Activated CD4-positive, alpha-beta memory T cell treated with anti-CD3 and anti-CD28 coated beads, Interleukin-2, amount 10 ng/mL, durations not matched to agents 7 days and 5 days (primary cell): ENCODE measurements around the gene EGFL8. TPM values are rescaled to one million over a fixed set of nuclear protein-coding genes. Genes with fewer than 3 reads are reported as not detected.

Experiments
- CTCF ChIA-PET: fragments of 350-600 bp; sonication (Branson Sonifier 250); formaldehyde crosslinking; loops from one replicate; lab custom pipeline; 2021; ENCODE audit warnings: antibody characterized with exemption, inconsistent platforms; lab: Charles Lee
- POLR2A ChIA-PET: fragments of 350-600 bp; sonication (Branson Sonifier 250); formaldehyde crosslinking; loops from one replicate; lab custom pipeline; 2021; ENCODE audit warnings: antibody characterized with exemption; lab: Charles Lee
- DNase-seq: peaks from one replicate; pipeline ENCODE4 v3.0.0-alpha.2; 2020
- H3K27ac Mint-ChIP-seq: one replicate; pipeline ENCODE4 v1.8.0; 2021; ENCODE audit warnings: mild to moderate bottlenecking, mixed read lengths
- H3K27me3 Mint-ChIP-seq: one replicate; pipeline ENCODE4 v1.8.0; 2021; ENCODE audit warnings: mixed read lengths
- H3K36me3 Mint-ChIP-seq: one replicate; pipeline ENCODE4 v1.8.0; 2021; ENCODE audit warnings: low read depth, mixed read lengths
- H3K4me1 Mint-ChIP-seq: one replicate; pipeline ENCODE4 v1.8.0; 2021; ENCODE audit warnings: mixed read lengths
- H3K4me3 Mint-ChIP-seq: one replicate; pipeline ENCODE4 v1.8.0; 2021; ENCODE audit warnings: mild to moderate bottlenecking, mixed read lengths
- H3K9me3 Mint-ChIP-seq: one replicate; pipeline ENCODE4 v1.8.0; 2021; ENCODE audit warnings: mixed read lengths
- total RNA-seq, 2 experiments: library from RNA; stranded (reverse); gene quantifications; one replicate each; pipeline ENCODE4 v1.2.3, GENCODE V29; 2021

Gene EGFL8
- total RNA-seq, 2 experiments from 2014 or later: 5.1 to 5.2 TPM

DNA sequence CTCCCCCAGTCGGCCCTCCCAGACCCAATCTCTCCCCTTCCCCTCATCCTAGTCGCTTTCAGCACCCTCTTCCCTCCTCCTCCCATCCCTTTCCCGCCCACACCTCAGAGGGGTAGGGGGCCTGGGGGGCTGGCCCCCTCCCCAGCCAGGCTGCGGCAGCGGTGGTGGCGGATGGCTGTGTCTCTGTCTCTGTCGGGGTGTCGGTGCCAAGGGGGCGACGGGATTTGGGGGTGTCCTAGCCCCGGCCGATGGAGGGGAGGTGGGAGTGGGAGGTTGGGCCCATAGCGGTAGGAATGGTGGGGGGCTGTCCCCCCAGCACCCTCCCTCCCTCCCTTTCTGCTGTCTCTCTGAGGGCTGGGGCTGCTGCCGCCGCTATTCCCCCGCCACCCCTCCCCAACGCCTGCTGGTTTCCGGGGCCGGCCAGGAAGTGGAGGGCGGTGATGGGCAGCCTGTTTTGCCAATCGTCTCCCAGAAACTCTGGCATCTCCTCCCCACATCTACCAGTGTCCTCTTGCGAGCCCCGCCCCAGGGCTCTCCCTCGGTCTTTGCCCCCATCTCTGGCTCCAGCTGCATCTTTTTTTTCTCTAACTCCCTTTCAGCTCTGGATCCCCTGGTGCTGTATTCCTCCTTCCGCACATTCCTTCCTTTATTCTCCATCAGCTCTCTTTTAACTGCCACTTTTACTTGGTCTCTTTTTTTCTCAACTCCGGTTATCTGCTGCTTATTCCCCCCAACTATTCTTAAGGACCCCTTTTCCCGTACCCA, 11.5 kb downstream of the EGFL8 start, which contains the start of gene AGPAT1:
AGPAT1 (minus strand) TSS at position 374 of the 765 bp plus-strand sequence. CDS start 4,588 bp downstream, outside the sequence.
- peaks cover 23% of the 10 kb centered on the region for H3K36me3 Mint-ChIP-seq
- H3K4me3 Mint-ChIP-seq: peak within 1 kb of the TSS; percentile 91
- CTCF ChIA-PET: interaction anchor here (0.5 to 2.4 kb wide), 3 partner anchors 17 to 202 kb away, joined by 3 to 20 read pairs (median 3); partner anchors contain the start of gene GPSM3
- peaks cover 68% of the 10 kb centered on the region for H3K4me1 Mint-ChIP-seq
- no peaks in the 10 kb centered on the region for H3K9me3 Mint-ChIP-seq
- no peaks in the 10 kb centered on the region for H3K27me3 Mint-ChIP-seq
- H3K27ac Mint-ChIP-seq: peak within 1 kb of the TSS; percentile 90
- POLR2A ChIA-PET: interaction anchor here (0.6 to 8.0 kb wide), 4 partner anchors 15 to 796 kb away, joined by 3 to 155 read pairs (median 18); partner anchors contain the start of genes ATF6B, FKBPL, GPSM3 and PBX2
- DNase-seq: peak; percentile 97

DNA sequence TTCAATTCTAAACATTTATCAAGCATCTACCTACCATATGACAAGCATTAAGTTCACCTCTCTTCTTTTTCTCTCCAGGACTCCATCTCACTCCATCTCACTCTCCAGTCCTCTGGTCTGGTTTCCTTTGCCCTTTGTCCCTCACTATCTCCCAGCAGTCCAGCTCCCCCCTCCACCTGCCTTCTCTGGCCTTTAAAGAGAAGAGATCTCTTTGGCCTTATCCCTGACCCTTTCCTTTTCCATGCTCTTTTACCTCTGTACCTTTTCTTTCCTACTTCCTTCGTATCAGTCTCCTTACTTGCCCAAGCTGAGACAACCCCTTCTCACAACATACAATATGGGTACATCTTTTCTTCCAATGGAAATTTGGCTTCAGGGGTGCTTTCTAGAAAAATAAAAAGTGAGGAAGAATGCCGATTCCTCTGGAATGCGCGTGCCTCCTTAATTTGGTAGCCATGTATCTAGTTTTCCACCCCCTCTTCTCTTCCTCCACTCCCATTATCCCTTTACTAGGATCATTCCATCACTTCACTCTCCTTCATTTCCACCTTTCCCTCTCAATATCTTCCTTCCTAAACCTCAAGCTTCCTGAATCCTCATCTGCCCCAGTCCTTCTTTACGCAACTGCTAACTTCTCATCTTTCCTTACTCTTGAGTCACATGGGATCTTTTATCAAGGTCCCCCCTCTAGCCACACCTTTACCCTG, 12.2 kb downstream of the EGFL8 start:
- Mint-ChIP-seq H3K27me3 (no peaks in the 10 kb centered on the region), H3K27ac (peak overlapping the region; percentile 90), H3K9me3 (no peaks in the 10 kb centered on the region), H3K4me1 (peaks cover 66% of the 10 kb centered on the region), H3K36me3 (peaks cover 27% of the 10 kb centered on the region), H3K4me3 (peak overlapping the region; percentile 91)
- ChIA-PET POLR2A (interaction anchor here (0.6 to 8.0 kb wide), 8 partner anchors 15 to 795 kb away, joined by 3 to 155 read pairs (median 4); partner anchors contain the start of genes ATF6B, DXO, FKBPL and GPSM3), CTCF (interaction anchor here (0.5 to 2.4 kb wide), 3 partner anchors 16 to 203 kb away, joined by 3 to 20 read pairs (median 3); partner anchors contain the start of gene GPSM3)
- no peak for DNase-seq

DNA sequence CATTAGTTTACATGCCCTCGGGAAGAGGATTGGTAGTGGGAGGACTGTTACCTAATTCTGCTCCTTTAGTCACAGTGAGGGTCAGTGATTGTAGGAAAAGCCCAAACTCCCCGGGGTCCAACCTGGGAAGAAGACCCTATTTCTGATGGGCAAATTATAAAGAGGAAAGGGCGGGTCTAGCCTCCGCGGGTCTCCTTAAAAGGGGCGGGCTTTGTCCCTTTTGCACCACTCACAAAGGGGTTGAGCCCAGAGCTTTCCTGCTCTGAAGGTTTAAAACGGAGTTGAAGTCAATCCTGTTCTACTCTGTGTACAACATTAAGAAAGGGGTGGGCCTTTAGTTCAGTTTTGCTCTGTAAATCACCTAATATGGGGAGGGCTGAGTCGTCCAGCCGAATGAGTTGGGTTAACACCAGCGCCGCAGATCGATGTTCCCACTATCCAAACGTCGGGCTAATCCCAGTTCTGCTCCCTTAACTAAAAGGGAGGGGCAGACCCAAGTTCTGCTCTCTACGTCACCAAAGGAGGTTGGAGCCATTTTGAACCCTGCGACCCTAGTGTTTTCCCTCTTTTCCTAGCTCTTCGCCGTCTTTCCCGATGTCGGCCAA, 12.9 kb downstream of the EGFL8 start:
- ChIA-PET POLR2A (interaction anchor here (0.6 to 8.0 kb wide), 9 partner anchors 12 to 795 kb away, joined by 3 to 155 read pairs (median 3); partner anchors contain the start of genes ATF6B, DDX39B, DXO and EGFL8), CTCF (interaction anchor here (1.0 to 2.4 kb wide), 2 partner anchors 18 to 22 kb away, joined by 4 to 20 read pairs; no protein-coding TSS in a partner anchor)
- H3K36me3 Mint-ChIP-seq: peaks cover 27% of the 10 kb centered on the region
- no peaks in the 10 kb centered on the region for H3K9me3 Mint-ChIP-seq
- no peaks in the 10 kb centered on the region for H3K27me3 Mint-ChIP-seq
- H3K4me1 Mint-ChIP-seq: peaks cover 66% of the 10 kb centered on the region
- H3K27ac Mint-ChIP-seq: peak overlapping the region; percentile 90
- DNase-seq: peak; percentile 50
- peak overlapping the region; percentile 91 for H3K4me3 Mint-ChIP-seq

DNA sequence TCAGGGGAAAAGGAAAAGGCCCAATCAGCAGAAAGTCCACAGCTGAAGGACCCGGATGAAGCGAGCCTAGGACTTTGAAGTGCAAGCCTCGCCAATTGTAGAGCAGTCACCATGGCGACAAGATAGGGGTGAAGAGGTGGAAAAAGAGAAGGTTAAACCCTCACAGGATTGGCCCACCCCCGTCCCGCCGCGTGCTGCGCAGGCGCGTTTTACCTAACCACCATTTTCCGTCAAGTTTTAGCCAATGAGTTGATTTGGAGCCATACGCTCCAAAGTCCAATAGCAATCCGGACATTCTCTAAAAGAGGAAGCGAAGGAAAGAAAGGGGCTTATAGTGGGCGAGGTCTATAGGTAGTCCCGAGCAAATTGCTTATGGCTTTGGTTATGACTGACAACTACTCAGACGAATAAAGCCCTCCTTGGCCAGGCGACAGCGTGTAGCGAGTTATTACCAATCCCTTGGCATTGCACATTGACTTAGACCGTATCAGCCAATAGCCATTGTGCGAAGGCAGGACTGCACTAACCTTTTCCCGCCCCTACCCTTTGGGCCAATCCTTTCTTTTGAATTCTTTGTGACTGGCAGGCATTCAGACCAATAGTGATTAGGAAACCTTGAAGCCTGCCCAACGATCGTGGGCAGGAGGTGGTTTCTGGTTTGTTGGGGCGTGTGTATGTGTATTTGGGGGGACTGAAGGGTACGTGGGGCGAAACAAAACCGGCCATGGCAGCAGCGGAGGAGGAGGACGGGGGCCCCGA, 13.6 kb downstream of the EGFL8 start, which contains the start of gene RNF5:
RNF5 (plus strand) TSS at position 618 of the 759 bp plus-strand sequence; CDS start at position 725, 107 bp downstream.
- POLR2A ChIA-PET: interaction anchor here (0.6 to 8.0 kb wide), 9 partner anchors 13 to 698 kb away, joined by 3 to 155 read pairs (median 3); partner anchors contain the start of genes ATF6B, DDX39B, DXO and EGFL8
- peaks cover 62% of the 10 kb centered on the region for H3K4me1 Mint-ChIP-seq

DNA sequence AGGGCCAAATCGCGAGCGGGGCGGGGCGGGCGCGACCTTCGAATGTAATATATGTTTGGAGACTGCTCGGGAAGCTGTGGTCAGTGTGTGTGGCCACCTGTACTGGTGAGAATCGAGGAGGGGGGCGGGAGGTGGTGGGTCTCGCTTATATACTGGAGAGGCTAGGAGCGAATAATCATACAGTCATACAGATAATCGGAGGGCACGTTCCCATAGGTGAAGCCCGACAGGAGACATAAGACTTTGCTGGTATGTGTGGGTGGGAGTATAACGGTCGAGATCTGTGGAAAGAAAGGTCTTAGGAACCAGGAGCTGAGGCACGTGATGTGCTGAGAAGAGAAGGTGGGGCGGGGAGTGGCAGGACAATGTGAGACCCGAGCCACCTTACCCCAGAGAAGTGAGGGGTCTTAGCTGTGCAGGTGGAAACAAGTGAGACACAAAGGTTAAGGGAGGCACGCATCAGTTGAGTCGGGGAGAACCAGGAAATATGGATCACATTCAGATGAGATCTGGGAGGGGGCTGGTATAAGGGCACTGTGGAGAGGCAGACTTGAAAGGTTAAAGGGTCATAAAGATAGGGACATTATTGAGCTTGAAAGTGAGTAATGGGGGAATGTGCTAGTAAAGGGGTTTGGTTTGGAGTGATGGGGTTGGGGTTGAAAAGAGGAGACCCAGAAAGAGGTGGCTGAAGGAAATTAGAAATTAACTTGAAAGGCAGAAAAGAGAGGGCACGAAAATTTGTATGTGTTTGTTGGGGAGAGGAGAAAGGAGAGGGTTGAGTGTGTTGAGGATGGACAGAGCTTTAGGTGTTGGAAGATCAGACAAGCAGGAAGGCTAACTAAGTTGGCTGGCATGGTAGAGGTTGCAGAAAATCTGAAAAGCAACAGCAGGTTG, 14.4 kb downstream of the EGFL8 start:
- POLR2A ChIA-PET: interaction anchor here (1.4 to 8.0 kb wide), 3 partner anchors 12 to 666 kb away, joined by 3 to 155 read pairs (median 31); partner anchors contain the start of genes ATF6B, FKBPL, GPSM3 and PBX2
- Mint-ChIP-seq H3K4me3 (peak overlapping the region; percentile 91), H3K27ac (peak overlapping the region; percentile 90), H3K4me1 (peaks cover 54% of the 10 kb centered on the region), H3K27me3 (no peaks in the 10 kb centered on the region), H3K9me3 (no peaks in the 10 kb centered on the region), H3K36me3 (peaks cover 37% of the 10 kb centered on the region)
- CTCF ChIA-PET: interaction anchor here (1.4 to 1.8 kb wide), 3 partner anchors 11 to 17 kb away, joined by 6 to 12 read pairs (median 8); partner anchors contain the start of genes GPSM3 and PBX2
- no peak for DNase-seq

More for the DNA sequence above, 13.6 kb downstream of the EGFL8 start, which contains the start of gene RNF5:
- peaks cover 31% of the 10 kb centered on the region for H3K36me3 Mint-ChIP-seq
- peak within 1 kb of the TSS; percentile 90 for H3K27ac Mint-ChIP-seq
- peak; percentile 95 for DNase-seq
- H3K27me3 Mint-ChIP-seq: no peaks in the 10 kb centered on the region
- CTCF ChIA-PET: interaction anchor here (1.0 to 2.4 kb wide), 3 partner anchors 18 to 23 kb away, joined by 4 to 20 read pairs (median 12); no protein-coding TSS in a partner anchor
- H3K9me3 Mint-ChIP-seq: no peaks in the 10 kb centered on the region
- H3K4me3 Mint-ChIP-seq: peak within 1 kb of the TSS; percentile 91

DNA sequence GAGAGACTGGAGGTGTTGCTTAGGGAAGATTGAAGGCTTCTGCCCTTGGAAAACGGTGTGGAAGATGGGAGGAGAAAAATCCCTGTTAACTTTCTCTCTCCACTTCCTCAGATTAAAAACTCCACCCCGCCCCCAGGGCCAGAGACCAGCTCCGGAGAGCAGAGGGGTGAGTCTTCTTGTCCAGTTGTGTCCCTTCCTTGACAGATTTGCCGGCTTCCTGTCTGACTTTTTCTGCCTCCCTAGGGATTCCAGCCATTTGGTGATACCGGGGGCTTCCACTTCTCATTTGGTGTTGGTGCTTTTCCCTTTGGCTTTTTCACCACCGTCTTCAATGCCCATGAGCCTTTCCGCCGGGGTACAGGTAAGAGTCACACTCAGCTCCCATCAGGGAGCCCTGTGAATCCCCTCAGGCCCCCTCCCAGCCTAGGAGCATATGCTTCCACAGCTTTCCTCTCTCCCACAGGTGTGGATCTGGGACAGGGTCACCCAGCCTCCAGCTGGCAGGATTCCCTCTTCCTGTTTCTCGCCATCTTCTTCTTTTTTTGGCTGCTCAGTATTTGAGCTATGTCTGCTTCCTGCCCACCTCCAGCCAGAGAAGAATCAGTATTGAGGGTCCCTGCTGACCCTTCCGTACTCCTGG, 15.5 kb downstream of the EGFL8 start:
- Mint-ChIP-seq H3K27ac (peak overlapping the region; percentile 90), H3K27me3 (no peaks in the 10 kb centered on the region), H3K4me3 (peak overlapping the region; percentile 34), H3K36me3 (peaks cover 43% of the 10 kb centered on the region), H3K9me3 (no peaks in the 10 kb centered on the region), H3K4me1 (peaks cover 46% of the 10 kb centered on the region)
- DNase-seq: no peak
- CTCF ChIA-PET: interaction anchor here (1.4 to 1.8 kb wide), 3 partner anchors 10 to 16 kb away, joined by 6 to 12 read pairs (median 8); partner anchors contain the start of genes GPSM3 and PBX2
- POLR2A ChIA-PET: interaction anchor here (1.4 to 8.0 kb wide), 3 partner anchors 11 to 665 kb away, joined by 3 to 155 read pairs (median 31); partner anchors contain the start of genes ATF6B, FKBPL, GPSM3 and PBX2

DNA sequence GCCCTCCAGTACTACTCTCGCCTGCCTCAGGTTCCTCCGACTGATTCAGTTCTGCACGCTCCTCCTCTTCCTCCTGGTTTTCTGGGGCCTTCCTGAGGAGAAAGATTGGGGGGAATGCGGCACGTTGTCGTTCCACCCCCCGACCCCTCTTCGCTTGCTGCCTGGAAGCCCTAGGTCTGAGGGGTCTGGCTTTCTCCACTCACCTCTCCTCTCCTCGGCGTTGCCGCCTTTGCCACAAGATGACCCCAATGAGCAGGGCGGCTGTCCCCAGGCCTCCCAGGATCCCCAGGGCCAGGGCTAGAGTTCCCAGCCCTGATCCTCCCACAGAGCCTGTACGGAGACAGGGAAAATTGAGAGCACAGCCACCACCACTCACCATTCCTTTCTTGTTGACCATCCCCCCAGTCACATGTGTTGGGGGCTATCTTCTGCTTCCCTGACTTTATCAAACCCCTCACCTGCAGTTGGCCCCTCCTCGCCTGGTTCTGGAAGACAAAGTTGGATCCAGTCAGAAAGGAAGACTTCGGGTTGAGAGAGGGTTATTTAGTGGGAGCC, 16.8 kb downstream of the EGFL8 start:
- peaks cover 52% of the 10 kb centered on the region for H3K36me3 Mint-ChIP-seq
- H3K4me3 Mint-ChIP-seq: no peak overlapping the region
- H3K9me3 Mint-ChIP-seq: no peaks in the 10 kb centered on the region
- H3K4me1 Mint-ChIP-seq: peaks cover 48% of the 10 kb centered on the region
- ChIA-PET CTCF (interaction anchor here (1.2 kb wide), 1 partner anchor 14 kb away, joined by 4 read pairs; no protein-coding TSS in a partner anchor), POLR2A (interaction anchor here (8.0 kb wide), 1 partner anchor 10 kb away, joined by 155 read pairs; the partner anchor contains the start of genes GPSM3 and PBX2)
- no peak overlapping the region for H3K27ac Mint-ChIP-seq
- no peaks in the 10 kb centered on the region for H3K27me3 Mint-ChIP-seq
- no peak for DNase-seq

DNA sequence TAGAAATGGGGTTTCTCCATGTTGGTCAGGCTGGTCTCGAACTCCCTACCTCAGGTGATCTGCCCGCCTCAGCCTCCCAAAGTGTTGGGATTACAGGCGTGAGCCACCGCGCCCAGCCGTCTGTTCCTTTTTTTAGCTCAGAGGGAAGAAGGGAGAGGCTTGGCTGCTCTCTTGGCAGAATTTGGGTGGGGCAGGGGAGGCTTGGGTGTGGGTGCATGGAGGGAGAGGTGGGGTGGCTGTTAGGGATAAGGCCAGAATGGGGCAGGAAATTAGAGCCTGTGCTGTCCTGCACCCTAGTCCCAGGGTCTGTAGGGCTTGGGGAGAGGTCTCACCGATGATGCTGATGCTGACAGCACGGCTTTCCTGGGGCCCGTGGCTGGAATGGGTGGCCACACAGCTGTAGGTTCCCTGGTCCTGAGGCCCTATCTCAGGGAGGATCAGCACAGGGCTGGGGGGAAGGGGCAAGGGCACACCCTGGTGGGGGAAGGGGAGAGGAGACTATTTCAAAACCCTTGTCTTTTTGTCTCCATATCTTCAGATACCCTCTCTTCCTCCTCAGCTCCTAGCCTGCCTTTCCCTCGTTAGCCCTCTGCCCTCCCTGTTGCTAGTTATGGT, 17.6 kb downstream of the EGFL8 start:
- peaks cover 60% of the 10 kb centered on the region for H3K36me3 Mint-ChIP-seq
- H3K4me1 Mint-ChIP-seq: peaks cover 48% of the 10 kb centered on the region
- DNase-seq: no peak
- no peaks in the 10 kb centered on the region for H3K9me3 Mint-ChIP-seq
- no peaks in the 10 kb centered on the region for H3K27me3 Mint-ChIP-seq
- ChIA-PET CTCF (interaction anchor here (1.2 kb wide), 1 partner anchor 13 kb away, joined by 4 read pairs; no protein-coding TSS in a partner anchor), POLR2A (interaction anchor here (8.0 kb wide), 1 partner anchor 9 kb away, joined by 155 read pairs; the partner anchor contains the start of genes GPSM3 and PBX2)
- no peak overlapping the region for H3K4me3 Mint-ChIP-seq
- H3K27ac Mint-ChIP-seq: no peak overlapping the region

DNA sequence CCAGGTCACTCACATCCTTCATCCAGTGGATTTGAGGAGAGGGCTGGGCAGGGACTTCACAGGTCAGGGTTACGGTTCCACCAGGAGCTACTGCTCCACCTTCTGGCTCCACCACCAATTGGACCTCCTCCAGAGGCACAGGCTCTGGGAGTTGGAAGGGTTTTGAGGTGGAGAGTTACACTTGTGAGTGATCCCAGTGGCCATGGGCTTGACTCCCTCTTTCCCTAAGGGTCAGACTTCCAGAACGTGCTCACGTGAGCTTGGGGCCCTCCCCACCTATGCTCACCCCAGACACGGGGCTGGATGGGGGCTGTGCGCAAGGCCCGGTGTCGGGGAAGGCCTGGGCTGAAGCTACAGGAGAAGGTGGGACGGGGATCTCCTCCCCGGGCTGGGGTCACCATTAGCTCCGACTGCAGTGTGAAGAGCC, 18.2 kb downstream of the EGFL8 start:
- Mint-ChIP-seq H3K9me3 (no peaks in the 10 kb centered on the region), H3K4me1 (peaks cover 48% of the 10 kb centered on the region), H3K27me3 (no peaks in the 10 kb centered on the region), H3K4me3 (no peak overlapping the region), H3K27ac (peak overlapping the region; percentile 23), H3K36me3 (peaks cover 65% of the 10 kb centered on the region)
- ChIA-PET CTCF (interaction anchor here (0.6 to 1.2 kb wide), 2 partner anchors 13 to 63 kb away, joined by 3 to 4 read pairs; no protein-coding TSS in a partner anchor), POLR2A (interaction anchor here (8.0 kb wide), 1 partner anchor 9 kb away, joined by 155 read pairs; the partner anchor contains the start of genes GPSM3 and PBX2)
- no peak for DNase-seq
